Measurements from ENCODE around the gene PROSER3. TPM values are rescaled to one million over a fixed set of nuclear protein-coding genes. Genes with fewer than 3 reads are reported as not detected.

PROSER3 gene
- total RNA-seq, 4 donors from 2014 or later = 1.0 to 52.6 (median 4.1) TPM

DNA sequence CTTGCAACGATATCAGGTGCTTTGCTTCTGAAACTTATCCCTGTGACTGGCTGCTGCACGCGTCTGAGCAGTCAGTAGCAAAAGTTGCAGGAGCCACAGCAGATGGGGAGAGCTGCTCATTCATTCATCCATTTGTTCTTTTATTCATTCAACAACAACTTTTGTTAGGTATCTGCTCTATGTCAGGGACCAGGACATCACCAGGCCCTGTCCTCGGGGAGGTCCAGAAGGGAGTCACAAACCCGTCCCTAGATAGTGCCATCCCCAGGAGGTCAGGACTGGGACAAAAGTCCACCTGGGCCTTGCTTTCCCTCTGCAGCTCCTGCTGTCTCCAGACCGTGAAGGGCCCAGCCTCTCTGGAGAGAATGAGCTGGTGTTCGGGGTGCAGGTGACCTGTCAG lies 20.0 kb downstream of the PROSER3 start:
- no peaks in the 10 kb centered on the region for H3K9me3 ChIP-seq
- intact Hi-C loops (cut with DNase I; ENCODE audit: low total_unique reads) = no loop called here
- no peak overlapping the region for H3K4me3 ChIP-seq
- H3K27me3 ChIP-seq = no peaks in the 10 kb centered on the region
- H3K36me3 ChIP-seq = no peaks in the 10 kb centered on the region
- no peak overlapping the region for H3K27ac ChIP-seq
- DNase-seq = no peak
- TF ChIP-seq, protein P1, sequence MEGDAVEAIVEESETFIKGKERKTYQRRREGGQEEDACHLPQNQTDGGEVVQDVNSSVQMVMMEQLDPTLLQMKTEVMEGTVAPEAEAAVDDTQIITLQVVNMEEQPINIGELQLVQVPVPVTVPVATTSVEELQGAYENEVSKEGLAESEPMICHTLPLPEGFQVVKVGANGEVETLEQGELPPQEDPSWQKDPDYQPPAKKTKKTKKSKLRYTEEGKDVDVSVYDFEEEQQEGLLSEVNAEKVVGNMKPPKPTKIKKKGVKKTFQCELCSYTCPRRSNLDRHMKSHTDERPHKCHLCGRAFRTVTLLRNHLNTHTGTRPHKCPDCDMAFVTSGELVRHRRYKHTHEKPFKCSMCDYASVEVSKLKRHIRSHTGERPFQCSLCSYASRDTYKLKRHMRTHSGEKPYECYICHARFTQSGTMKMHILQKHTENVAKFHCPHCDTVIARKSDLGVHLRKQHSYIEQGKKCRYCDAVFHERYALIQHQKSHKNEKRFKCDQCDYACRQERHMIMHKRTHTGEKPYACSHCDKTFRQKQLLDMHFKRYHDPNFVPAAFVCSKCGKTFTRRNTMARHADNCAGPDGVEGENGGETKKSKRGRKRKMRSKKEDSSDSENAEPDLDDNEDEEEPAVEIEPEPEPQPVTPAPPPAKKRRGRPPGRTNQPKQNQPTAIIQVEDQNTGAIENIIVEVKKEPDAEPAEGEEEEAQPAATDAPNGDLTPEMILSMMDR (IDR thresholded peaks at IDR 0.05) = no peak
- TF ChIP-seq POLR2A (IDR thresholded peaks at IDR 0.05) = no peak
- H3K4me1 ChIP-seq = peaks cover 0 to 6% of the 10 kb centered on the region in 2 donors

DNA sequence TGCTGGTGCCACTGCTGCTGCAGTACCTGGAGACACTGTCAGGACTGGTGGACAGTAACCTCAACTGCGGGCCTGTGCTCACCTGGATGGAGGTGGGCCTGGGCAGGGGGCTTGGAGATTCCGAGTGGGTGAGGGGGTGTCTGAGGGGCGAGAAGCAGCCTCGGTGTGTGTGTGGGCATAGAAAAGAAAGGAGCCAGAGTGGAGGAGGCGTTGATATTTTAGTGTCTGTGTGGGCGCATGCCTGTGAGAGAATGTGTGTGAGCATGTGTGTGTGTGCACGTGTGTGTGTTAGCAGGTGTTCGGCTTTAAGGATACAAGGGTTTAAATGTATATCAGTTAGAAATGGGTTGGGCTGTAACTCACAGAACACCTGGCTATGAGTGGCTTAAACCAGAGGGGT lies 21.1 kb downstream of the PROSER3 start:
- Histone ChIP-seq H3K27ac (no peak overlapping the region), H3K9me3 (no peaks in the 10 kb centered on the region), H3K4me3 (no peak overlapping the region), H3K27me3 (no peaks in the 10 kb centered on the region), H3K4me1 (peaks cover 0 to 6% of the 10 kb centered on the region in 2 donors), H3K36me3 (no peaks in the 10 kb centered on the region)
- intact Hi-C loops (cut with DNase I; ENCODE audit: low total_unique reads) = no loop called here
- no peak for TF ChIP-seq POLR2A (IDR thresholded peaks at IDR 0.05)
- TF ChIP-seq, protein P1 (IDR thresholded peaks at IDR 0.05) = no peak
- DNase-seq = no peak

DNA sequence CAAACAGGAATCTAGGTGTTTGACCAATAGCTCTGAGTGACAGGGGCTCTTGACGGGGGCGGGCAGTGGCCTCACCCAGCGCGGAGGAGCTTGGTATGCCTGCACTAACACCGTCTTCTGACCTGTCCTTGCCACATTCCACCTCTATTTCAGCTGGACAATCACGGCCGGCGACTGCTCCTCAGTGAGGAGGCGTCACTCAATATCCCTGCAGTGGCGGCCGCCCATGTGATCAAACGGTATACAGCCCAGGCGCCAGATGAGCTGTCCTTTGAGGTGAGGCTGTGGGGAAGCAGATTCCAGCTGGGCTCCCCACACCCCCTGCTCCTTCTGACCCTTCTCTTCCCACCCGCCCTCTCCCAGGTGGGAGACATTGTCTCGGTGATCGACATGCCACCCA lies 22.1 kb downstream of the PROSER3 start:
- intact Hi-C loops (cut with DNase I; ENCODE audit: low total_unique reads) = loop anchor here (10.0 kb wide), 1 partner anchor 155 kb away; the partner anchor contains the start of gene LRFN3
- no peaks in the 10 kb centered on the region for H3K9me3 ChIP-seq
- TF ChIP-seq, protein P1 (IDR thresholded peaks at IDR 0.05) = no peak
- no peak for TF ChIP-seq POLR2A (IDR thresholded peaks at IDR 0.05)

DNA sequence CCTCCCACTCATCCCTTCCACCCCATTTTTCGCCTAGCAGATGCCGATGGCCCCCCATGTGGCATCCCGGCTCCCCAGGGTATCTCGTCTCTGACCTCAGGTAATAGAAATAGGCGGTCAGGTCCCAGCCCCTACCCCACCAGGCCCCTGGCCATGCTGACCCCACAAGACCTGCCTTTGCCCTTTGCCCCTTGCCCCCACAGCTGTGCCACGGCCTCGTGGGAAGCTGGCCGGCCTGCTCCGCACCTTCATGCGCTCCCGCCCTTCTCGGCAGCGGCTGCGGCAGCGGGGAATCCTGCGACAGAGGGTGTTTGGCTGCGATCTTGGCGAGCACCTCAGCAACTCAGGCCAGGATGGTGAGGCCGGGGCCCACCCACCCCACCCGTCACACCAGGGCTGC lies 22.7 kb downstream of the PROSER3 start:
- no peaks in the 10 kb centered on the region for H3K9me3 ChIP-seq
- intact Hi-C loops (cut with DNase I; ENCODE audit: low total_unique reads) = loop anchor here (10.0 kb wide), 1 partner anchor 154 kb away; the partner anchor contains the start of gene LRFN3
- H3K4me1 ChIP-seq = no peaks in the 10 kb centered on the region
- no peaks in the 10 kb centered on the region for H3K36me3 ChIP-seq
- TF ChIP-seq POLR2A (IDR thresholded peaks at IDR 0.05) = no peak
- TF ChIP-seq, protein P1 (IDR thresholded peaks at IDR 0.05) = no peak
- H3K27me3 ChIP-seq = no peaks in the 10 kb centered on the region
- no peak for DNase-seq
- H3K27ac ChIP-seq = no peak overlapping the region
- H3K4me3 ChIP-seq = no peak overlapping the region

More for the DNA sequence above, 22.1 kb downstream of the PROSER3 start:
- H3K36me3 ChIP-seq = no peaks in the 10 kb centered on the region
- no peaks in the 10 kb centered on the region for H3K27me3 ChIP-seq
- H3K4me1 ChIP-seq = no peaks in the 10 kb centered on the region
- H3K4me3 ChIP-seq = no peak overlapping the region
- no peak overlapping the region for H3K27ac ChIP-seq
- DNase-seq = no peak

DNA sequence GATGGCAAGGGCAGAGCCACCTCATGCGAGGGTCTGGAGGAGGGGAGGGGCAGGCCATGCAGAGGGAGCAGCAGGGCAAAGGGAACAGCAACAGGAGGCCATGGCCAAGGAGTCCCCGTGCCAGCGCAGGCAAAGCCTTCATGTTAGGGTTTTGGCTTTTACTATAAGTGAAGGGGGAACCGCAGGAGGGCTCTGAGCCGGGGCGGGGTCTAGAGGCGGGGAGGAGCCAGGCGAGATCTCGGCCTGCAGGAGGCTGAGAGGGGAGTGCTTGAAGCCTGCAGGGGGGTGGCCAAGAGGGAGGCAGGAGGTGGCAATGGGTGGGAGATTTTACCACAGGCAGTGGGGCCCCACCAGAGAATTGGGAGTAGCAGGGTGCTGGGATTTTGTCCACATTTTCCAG lies 23.7 kb downstream of the PROSER3 start:
- Histone ChIP-seq H3K27me3 (no peaks in the 10 kb centered on the region), H3K27ac (no peak overlapping the region), H3K9me3 (no peaks in the 10 kb centered on the region), H3K36me3 (no peaks in the 10 kb centered on the region), H3K4me1 (no peaks in the 10 kb centered on the region), H3K4me3 (no peak overlapping the region)
- no peak for TF ChIP-seq POLR2A (IDR thresholded peaks at IDR 0.05)
- TF ChIP-seq, protein P1 (IDR thresholded peaks at IDR 0.05) = no peak
- DNase-seq = no peak
- intact Hi-C loops (cut with DNase I; ENCODE audit: low total_unique reads) = loop anchor here (10.0 kb wide), 1 partner anchor 153 kb away; the partner anchor contains the start of gene LRFN3

Measured in uterus (tissue), 4 donors.